ENCODE data around the gene DIP2A.
"Not testable (repeated sequence)": the region's sequence is repeated elsewhere in the genome, so short reads cannot be mapped to it uniquely, and the experiment has no call there.

DIP2A gene

GRCh38 chr21:46425041-46425440 is 33.6 kb upstream of the DIP2A start:
- DNase-seq: no peak

- DNase-seq: no peak
Observed at GRCh38 chr21:46425571-46425970, 33.1 kb upstream of the DIP2A start.

- no peak for DNase-seq
Observed at GRCh38 chr21:46426313-46427046, 32.2 kb upstream of the DIP2A start.

- no peak for DNase-seq
Observed at GRCh38 chr21:46427516-46427915, 31.2 kb upstream of the DIP2A start.

- no peak for DNase-seq
Observed at GRCh38 chr21:46428286-46428685, 30.4 kb upstream of the DIP2A start.

GRCh38 chr21:46428987-46429710 is 29.5 kb upstream of the DIP2A start:
- DNase-seq: no peak

GRCh38 chr21:46429754-46430681 is 28.7 kb upstream of the DIP2A start:
- DNase-seq: no peak

- DNase-seq: no peak
Observed at GRCh38 chr21:46431448-46431847, 27.2 kb upstream of the DIP2A start.

- DNase-seq: no peak
Observed at GRCh38 chr21:46431884-46432488, 26.7 kb upstream of the DIP2A start.

GRCh38 chr21:46433116-46433515 is 25.6 kb upstream of the DIP2A start:
- not testable (repeated sequence) for DNase-seq

- no peak for DNase-seq
Observed at GRCh38 chr21:46434322-46434958, 24.3 kb upstream of the DIP2A start.

GRCh38 chr21:46435786-46436227 is 22.9 kb upstream of the DIP2A start:
- no peak for DNase-seq

- DNase-seq: no peak
Observed at GRCh38 chr21:46436621-46437020, 22.1 kb upstream of the DIP2A start.

- DNase-seq: no peak
Observed at GRCh38 chr21:46437096-46437498, 21.6 kb upstream of the DIP2A start.

GRCh38 chr21:46437511-46437910 is 21.2 kb upstream of the DIP2A start:
- DNase-seq: no peak

GRCh38 chr21:46438241-46438640 is 20.4 kb upstream of the DIP2A start:
- no peak for DNase-seq

GRCh38 chr21:46439906-46440305 is 18.8 kb upstream of the DIP2A start:
- DNase-seq: no peak

- DNase-seq: no peak
Observed at GRCh38 chr21:46441331-46441730, 17.4 kb upstream of the DIP2A start.

- no peak for DNase-seq
Observed at GRCh38 chr21:46441961-46442498, 16.7 kb upstream of the DIP2A start.

- DNase-seq: no peak
Observed at GRCh38 chr21:46442938-46443337, 15.8 kb upstream of the DIP2A start.

GRCh38 chr21:46443910-46444309 is 14.8 kb upstream of the DIP2A start:
- DNase-seq: no peak

GRCh38 chr21:46448108-46448507 is 10.6 kb upstream of the DIP2A start:
- no peak for DNase-seq

Measured in NCI-H146 (cell line).